ENCODE data around the gene NRF1.
"Not testable (repeated sequence)": the region's sequence is repeated elsewhere in the genome, so short reads cannot be mapped to it uniquely, and the experiment has no call there.

The NRF1 gene

GRCh38 chr7:129649128-129649690 is 37.7 kb downstream of the NRF1 start:
- DNase-seq (ENCODE audit: low read depth) = no peak

DNA sequence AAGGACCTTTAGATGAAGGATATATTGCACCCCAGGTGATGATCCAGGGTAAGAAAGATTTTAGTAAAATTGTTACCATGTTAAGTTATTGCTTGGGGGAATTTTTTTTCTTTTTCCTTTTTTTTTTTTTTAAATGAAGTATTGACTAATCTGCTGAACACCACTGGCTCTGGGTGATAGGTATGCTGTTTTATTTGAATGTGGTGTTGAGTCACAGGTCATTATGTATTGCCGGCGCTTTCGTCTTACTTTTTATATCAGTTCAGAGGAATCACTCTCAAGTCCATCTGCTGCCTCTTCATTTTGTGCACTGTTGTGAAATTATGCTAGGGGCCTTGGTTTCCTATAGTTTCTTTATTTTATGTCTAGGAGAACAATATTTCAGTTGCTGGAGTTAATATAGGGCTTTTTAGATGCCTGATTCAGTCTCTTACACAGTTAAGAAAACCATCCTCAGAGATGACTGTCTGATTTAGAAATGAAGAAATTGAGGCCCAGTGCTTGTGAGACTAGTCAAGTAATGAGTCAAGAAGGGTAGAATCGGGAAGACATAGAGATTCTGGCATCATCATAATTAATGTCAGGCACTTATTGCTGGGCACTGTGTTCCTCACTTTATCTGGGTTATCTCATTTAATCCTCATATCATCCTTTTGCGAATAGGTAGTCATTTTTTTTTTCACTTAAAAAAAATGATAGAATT is 38.7 kb downstream of the NRF1 start:
- DNase-seq (ENCODE audit: low read depth) = no peak

DNA sequence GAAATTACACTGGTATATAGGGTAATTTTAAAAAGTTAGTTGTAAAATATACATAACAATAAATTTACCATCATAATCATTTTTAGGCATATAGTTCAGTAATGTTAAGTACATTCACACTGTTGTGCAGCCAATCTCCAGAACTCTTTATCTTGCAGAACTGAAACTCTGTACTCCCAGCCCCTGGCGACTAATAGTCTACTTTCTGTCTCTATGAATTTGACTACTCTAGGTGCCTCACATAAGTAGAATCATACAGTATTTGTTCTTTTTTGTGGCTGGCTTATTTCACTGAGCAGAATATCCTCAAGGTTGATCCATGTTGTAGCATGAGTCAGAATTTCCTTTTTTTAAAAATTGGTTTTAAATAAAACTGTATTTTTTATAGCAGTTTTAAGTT is 41.4 kb downstream of the NRF1 start:
- DNase-seq (ENCODE audit: low read depth) = no peak

GRCh38 chr7:129655811-129656210 is 44.3 kb downstream of the NRF1 start:
- DNase-seq (ENCODE audit: low read depth) = no peak

GRCh38 chr7:129657363-129657762 is 45.8 kb downstream of the NRF1 start:
- DNase-seq (ENCODE audit: low read depth) = no peak

DNA sequence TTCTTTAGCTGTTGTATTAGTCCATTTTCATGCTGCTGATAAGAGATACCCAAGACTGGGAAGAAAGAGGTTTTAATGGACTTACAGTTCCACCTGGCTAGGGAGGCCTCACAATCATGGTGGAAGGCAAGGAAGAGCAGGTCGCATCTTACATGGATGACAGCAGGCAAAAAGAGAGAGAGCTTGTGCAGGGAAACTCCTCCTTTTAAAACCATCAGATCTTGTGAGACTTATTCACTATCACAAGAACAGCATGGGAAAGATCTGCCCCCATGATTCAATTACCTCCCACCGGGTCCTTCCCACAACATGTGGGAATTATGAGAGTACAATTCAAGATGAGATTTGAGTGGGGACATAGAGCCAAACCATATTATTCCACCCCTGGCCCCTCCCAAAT is 48.4 kb downstream of the NRF1 start:
- not testable (repeated sequence) for DNase-seq (ENCODE audit: low read depth)

- no peak for DNase-seq (ENCODE audit: low read depth)
These were observed 50.2 kb downstream of the NRF1 start for GRCh38 chr7:129661645-129662182.

DNA sequence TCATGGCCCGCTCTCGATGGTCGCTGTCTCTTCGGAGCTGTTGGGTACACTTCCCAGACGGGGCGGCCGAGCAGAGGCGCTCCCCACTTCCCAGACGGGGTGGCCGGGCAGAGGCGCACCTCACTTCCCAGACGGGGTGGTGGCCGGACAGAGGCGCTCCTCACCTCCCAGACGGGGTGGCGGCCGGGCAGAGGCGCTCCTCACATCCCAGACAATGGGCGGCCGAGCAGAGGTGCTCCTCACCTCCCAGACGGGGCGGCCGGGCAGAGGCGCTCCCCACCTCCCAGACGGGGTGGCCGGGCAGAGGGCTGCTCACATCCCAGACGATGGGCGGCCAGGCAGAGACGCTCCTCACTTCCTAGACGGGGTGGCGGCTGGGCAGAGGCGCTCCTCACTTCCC is 51.7 kb downstream of the NRF1 start:
- DNase-seq (ENCODE audit: low read depth) = not testable (repeated sequence)

DNA sequence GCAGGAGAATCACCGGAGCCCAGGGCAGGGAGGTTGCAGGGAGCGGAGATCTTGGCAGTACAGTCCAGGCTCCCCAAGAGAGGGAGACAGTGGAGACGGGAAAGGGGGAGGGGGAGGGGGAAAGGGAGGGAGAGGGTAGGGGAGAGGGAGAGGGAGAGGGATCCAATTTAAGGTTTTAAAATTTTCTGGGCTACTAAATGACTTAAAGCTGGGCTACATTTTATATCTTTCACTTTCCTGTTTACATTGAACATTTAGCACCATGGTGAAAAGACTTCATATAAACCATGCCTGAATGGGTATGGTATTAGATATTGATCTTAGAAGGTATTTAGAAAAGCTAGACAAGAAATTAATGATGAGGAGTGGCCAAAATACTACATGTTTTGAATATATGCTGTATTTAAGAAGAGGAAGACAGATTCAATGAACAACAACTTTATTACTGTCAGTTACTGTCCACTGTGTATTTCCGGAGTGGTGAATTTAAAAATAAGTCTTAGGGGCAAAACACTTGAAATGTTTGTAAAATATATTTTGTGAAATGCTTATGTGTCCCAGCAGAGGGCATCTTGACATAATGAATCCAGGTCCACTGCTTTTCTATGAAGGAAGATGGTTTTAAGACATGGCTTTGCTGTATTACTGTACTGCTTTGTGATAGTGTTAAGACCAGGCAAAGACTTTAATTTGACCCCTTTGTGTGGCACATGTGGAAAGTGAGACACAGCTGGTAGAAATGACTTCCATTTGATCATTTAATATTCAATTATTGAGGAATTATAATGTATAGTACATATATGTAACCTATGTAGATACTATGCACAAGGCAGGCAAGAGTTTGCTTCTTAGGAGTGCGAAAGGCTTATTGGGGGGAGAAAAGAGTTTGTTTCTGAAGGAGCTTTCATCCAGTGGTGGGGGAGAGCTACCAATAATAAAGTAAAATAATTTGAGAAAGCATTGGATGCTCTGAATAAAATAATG is 52.8 kb downstream of the NRF1 start:
- DNase-seq (ENCODE audit: low read depth) = no peak

- DNase-seq (ENCODE audit: low read depth) = no peak
These were observed 53.5 kb downstream of the NRF1 start for GRCh38 chr7:129665013-129665401.

DNA sequence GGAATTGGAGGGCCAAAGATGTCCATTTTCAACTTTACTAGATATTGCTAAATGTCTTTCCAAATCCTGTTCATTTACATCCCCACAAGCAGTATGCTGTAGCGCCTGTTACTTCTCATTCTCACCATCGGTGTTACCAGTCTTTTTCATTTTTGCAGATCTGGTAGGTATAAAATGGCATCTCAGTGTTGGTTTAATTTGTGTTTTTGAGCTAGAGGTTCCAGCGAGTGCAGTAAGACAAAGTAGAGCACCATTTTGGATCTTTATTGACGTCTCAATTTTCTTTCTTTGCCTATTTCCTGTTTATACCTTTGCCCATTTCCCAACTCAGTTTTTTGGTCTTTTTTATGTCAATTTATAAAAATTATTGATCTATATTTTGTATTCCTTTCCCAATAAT is 55.6 kb downstream of the NRF1 start:
- no peak for DNase-seq (ENCODE audit: low read depth)

DNA sequence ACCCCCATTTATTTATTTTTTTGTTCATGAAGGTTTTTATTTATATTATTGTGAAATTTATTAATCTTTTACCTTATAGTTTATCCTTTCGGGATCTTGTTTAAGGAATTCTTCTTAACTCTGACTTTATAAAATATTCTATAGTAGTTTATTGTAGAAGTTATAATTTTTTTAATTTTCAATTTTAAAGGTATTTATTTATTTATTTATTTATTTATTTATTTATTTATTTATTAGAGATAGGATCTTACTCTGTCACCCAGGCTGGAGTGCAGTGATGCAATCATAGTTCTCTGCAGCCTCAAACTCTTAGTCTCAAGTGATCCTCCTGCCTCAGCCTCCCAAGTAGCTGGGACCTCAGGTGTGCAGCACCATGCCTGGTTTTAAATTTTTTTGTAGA is 56.0 kb downstream of the NRF1 start:
- DNase-seq (ENCODE audit: low read depth) = no peak

DNA sequence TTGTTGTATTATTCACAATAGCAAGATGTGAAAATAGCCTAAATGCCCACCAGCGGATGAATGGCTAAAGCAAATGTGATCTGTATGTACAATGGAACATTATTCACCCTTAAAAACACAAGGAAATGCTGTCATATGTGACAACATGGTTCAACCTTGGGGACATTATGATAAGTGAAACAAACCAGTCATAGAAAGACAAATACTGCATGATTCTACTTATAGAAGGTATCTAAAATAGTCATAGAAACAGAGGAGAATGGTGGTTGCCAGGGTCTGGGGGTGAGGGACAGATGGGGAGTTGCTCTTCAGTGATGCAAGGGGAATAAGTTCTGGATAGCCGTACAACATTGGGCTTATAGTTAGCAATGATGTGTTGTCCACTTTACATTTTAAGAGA is 58.4 kb downstream of the NRF1 start:
- DNase-seq (ENCODE audit: low read depth) = no peak

GRCh38 chr7:129670656-129671055 is 59.1 kb downstream of the NRF1 start:
- no peak for DNase-seq (ENCODE audit: low read depth)

GRCh38 chr7:129671266-129671665 is 59.7 kb downstream of the NRF1 start:
- no peak for DNase-seq (ENCODE audit: low read depth)

DNA sequence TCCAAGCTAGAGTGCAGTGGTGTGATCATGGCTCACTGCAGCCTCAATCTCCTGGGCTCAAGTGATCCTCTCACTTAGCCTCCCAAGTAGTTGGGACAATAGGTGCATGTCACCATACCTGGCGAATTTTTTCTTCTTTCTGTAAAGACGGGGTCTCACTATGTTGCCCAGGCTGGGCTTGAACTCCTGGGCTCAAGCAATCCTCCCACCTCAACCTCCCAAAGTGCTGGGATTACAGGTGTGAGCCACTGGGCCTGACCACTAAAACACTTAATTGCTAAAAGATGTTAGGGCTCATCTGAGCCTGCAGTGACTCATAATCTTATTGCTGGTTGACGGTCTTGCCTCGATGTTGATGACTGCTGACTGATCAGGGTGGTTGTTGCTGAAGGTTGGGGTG is 63.0 kb downstream of the NRF1 start:
- not testable (repeated sequence) for DNase-seq (ENCODE audit: low read depth)

- no peak for DNase-seq (ENCODE audit: low read depth)
These were observed 64.0 kb downstream of the NRF1 start for GRCh38 chr7:129675521-129675920.

DNA sequence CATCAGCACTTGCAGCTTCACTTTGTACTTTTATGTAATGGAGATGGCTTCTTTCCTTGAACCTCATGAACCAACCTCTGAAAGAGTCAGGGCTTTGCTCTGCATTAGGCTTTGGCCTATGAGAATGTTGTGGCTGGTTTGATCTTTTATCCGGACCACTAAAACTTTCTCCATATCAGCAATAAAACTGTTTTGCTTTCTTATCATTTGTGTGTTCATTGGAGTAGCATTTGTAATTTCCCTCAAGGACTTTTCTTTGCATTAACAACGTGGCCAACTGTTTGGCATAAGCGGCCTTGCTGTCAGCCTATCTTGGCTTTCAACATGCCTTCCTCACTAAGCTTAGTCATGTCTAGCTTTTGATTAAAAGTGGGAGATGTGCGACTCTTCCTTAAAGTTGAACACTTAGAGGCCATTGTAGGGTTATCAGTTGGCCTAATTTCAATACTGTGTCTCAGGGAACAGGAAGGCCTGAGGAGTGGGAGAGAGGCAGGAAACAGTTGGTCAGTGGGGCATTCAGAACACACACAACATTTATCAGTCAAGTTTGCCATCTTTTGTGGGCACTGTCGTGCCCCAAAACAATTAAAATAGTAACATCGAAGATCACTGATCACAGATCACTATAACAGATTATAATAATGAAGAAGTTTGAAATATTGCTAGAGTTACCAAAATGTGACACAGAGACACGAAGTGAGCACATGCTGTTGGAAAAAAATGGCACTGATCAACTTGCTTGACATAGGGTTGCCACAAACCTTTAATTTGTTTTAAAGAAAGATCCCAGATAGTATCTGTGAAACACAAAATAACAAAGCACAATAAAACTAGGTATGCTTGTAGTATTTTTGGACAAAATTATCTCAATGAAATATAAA is 64.7 kb downstream of the NRF1 start:
- DNase-seq (ENCODE audit: low read depth) = no peak

DNA sequence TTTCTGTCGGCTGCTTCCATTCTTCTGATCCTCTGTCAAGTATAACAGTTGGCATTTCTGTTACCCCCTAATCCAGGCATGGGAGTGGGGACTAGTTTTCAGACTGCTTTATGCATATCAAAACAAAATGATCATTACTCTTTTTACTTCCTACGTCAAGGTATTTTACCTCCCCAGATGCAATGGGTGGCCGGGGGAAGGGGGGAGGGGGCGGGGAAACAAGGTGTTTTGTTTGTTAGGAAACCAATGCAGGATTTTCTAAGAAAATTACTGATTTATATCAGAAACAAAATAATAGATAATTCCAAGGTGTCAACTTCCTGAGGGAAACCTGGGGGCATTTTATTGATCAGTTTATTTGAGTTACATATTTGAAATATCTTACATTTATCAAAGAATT is 66.3 kb downstream of the NRF1 start:
- no peak for DNase-seq (ENCODE audit: low read depth)

GRCh38 chr7:129678606-129679005 is 67.1 kb downstream of the NRF1 start:
- DNase-seq (ENCODE audit: low read depth) = no peak

- DNase-seq (ENCODE audit: low read depth) = no peak
These were observed 68.9 kb downstream of the NRF1 start for GRCh38 chr7:129680400-129680799.

DNA sequence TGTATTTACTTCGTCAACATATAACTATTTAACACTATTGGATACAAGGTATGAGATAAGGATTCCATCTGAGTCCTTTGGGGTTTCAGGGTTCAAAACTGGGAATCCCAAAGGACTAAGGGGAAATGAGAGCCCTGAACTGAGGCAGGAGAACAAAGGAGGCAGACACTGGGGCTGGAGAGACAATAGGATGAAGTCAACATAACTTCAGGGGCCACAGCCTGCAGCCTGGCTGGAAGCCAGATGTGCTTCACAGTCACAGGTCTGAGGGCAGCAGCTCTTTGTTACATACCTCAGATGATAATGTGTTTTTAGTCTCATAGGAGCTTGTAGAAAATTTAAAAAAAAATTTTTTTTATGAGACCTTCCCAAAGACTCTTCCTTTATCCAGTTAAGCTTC is 73.3 kb downstream of the NRF1 start:
- no peak for DNase-seq (ENCODE audit: low read depth)
